ENCODE data around the gene CNDP1. TPM values are rescaled to one million over a fixed set of nuclear protein-coding genes. Genes with fewer than 3 reads are reported as not detected.
"Not testable (repeated sequence)": the region's sequence is repeated elsewhere in the genome, so short reads cannot be mapped to it uniquely, and the experiment has no call there.

CNDP1 gene
- total RNA-seq, 2 experiments from 2014 or later: not detected

DNA sequence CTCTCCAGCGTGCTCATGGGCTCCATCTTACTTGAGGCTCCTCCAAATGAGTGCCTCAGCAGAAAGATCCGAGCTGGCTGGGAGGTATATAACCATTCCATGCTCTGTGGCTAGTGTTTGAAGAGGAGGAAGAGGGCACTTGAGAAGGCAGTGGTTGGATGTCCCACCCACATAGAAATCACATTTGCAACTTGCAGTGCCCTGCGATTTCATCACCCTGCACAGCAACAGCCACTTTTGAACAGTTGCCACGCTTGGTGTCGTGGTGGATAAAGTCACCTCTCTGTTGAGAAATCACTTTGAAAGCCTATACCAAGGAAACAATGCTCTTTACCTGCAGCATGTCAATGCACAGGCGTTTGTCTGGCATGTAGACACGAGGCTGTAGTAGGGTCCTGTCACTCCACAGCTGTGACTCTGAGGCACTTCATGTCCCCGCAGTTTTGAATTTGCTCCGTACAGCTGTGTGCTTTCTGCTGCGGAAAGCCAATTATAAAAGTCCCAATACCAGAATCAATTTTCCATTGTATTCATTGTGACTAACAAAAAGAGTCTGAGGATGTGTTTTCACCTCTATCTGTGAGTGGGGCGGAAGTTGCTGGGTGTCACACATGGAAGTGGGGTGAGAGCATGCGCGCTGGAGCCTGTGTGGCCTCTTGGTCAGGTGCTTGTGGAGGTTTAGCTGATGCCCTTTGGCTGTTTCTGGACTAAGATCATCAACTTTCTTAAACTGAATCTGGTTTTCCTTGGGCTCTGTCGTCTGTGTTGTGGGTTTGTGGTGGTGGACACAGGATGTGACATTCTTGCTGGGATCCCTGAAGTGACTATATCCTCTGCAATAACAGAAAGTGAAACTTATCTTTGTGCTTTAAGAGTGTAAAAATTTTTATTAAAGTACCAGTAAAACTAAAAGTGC lies 35.3 kb upstream of the CNDP1 start:
- H3K27ac Mint-ChIP-seq: peak overlapping the region; percentile 99
- no peaks in the 10 kb centered on the region for H3K27me3 Mint-ChIP-seq
- DNase-seq (peak; percentile 91), ATAC-seq (peak; percentile 61)
- peaks cover 51% of the 10 kb centered on the region for H3K4me1 Mint-ChIP-seq (ENCODE audit: low read depth)
- intact Hi-C loops (cut with micrococcal nuclease): loop anchor here (5.0 to 10.0 kb wide), 5 partner anchors 53 to 708 kb away; partner anchors contain the start of genes FBXO15, PTGR3, TIMM21 and ZNF407
- ChIA-PET POLR2A (interaction anchor here (1.0 to 1.6 kb wide), 3 partner anchors 13 to 152 kb away, joined by 3 to 5 read pairs (median 4); no protein-coding TSS in a partner anchor), CTCF (interaction anchor here (1.2 to 11.5 kb wide), 5 partner anchors 53 to 189 kb away, joined by 4 to 198 read pairs (median 5); partner anchors contain the start of gene ZNF407)
- TF ChIP-seq, protein P1, sequence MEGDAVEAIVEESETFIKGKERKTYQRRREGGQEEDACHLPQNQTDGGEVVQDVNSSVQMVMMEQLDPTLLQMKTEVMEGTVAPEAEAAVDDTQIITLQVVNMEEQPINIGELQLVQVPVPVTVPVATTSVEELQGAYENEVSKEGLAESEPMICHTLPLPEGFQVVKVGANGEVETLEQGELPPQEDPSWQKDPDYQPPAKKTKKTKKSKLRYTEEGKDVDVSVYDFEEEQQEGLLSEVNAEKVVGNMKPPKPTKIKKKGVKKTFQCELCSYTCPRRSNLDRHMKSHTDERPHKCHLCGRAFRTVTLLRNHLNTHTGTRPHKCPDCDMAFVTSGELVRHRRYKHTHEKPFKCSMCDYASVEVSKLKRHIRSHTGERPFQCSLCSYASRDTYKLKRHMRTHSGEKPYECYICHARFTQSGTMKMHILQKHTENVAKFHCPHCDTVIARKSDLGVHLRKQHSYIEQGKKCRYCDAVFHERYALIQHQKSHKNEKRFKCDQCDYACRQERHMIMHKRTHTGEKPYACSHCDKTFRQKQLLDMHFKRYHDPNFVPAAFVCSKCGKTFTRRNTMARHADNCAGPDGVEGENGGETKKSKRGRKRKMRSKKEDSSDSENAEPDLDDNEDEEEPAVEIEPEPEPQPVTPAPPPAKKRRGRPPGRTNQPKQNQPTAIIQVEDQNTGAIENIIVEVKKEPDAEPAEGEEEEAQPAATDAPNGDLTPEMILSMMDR (IDR thresholded peaks at IDR 0.05): no peak
- H3K4me3 Mint-ChIP-seq: peak overlapping the region; percentile 85
- peaks cover 50% of the 10 kb centered on the region for H3K36me3 Mint-ChIP-seq (ENCODE audit: low read depth)
- H3K9me3 Mint-ChIP-seq: no peaks in the 10 kb centered on the region

DNA sequence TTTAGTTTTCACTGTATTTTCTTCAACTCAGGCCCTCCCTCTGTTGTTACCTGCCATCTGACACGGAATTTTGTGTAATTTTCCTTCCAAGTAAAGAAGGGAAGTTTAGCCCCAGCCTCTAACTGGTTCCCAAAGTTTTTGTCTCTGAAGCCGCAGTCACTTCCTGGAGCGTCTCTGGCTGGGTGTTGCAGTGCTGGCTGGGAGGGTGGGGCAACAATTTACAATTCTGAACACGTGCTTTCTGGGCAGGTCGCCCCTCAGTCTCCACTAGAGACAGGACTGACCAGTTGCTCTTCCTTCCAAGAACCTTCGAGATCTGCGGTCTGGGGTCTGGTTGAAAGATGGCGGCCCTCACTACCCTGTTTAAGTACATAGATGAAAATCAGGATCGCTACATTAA lies 34.7 kb upstream of the CNDP1 start:
- Mint-ChIP-seq H3K36me3 (ENCODE audit: low read depth) (peaks cover 50% of the 10 kb centered on the region), H3K27ac (peak overlapping the region; percentile 99), H3K9me3 (no peaks in the 10 kb centered on the region), H3K4me1 (ENCODE audit: low read depth) (peaks cover 50% of the 10 kb centered on the region), H3K27me3 (no peaks in the 10 kb centered on the region), H3K4me3 (peak overlapping the region; percentile 85)
- intact Hi-C loops (cut with micrococcal nuclease): loop anchor here (5.0 to 10.0 kb wide), 5 partner anchors 53 to 708 kb away; partner anchors contain the start of genes FBXO15, PTGR3, TIMM21 and ZNF407
- ChIA-PET CTCF (interaction anchor here (1.2 to 2.0 kb wide), 2 partner anchors 130 to 189 kb away, joined by 4 to 5 read pairs; no protein-coding TSS in a partner anchor), POLR2A (interaction anchor here (0.9 to 1.0 kb wide), 3 partner anchors 19 to 152 kb away, joined by 3 to 4 read pairs (median 3); no protein-coding TSS in a partner anchor)
- TF ChIP-seq, protein P1 (IDR thresholded peaks at IDR 0.05): no peak
- peak; percentile 64 for DNase-seq
- peak; percentile 14 for ATAC-seq

DNA sequence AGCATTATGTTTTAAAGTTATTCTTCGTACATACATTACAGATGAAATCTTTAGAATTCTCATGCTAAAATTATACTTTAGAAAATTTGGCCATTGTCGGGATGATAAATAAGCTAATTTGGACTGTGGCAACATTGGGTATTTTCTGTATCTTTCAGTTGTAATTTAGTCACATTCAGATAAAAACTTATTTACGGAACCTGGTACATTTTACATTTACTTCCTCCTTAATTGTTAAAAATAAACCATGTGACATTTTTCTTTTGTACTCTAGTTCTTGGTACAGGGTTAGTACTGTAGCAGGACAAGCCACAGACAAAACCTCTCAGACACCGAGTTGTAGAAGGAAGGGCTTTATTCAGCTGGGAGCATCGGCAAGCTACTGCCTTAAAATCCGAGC lies 33.9 kb upstream of the CNDP1 start:
- CTCF ChIA-PET: interaction anchor here (1.2 kb wide), 1 partner anchor 131 kb away, joined by 4 read pairs; no protein-coding TSS in a partner anchor
- no peaks in the 10 kb centered on the region for H3K27me3 Mint-ChIP-seq
- H3K4me1 Mint-ChIP-seq (ENCODE audit: low read depth): peaks cover 51% of the 10 kb centered on the region
- H3K36me3 Mint-ChIP-seq (ENCODE audit: low read depth): peaks cover 51% of the 10 kb centered on the region
- peak overlapping the region; percentile 99 for H3K27ac Mint-ChIP-seq
- no peaks in the 10 kb centered on the region for H3K9me3 Mint-ChIP-seq
- DNase-seq: no peak
- no peak for ATAC-seq
- POLR2A ChIA-PET: interaction anchor here (0.9 kb wide), 2 partner anchors 16 to 19 kb away, joined by 3 read pairs; no protein-coding TSS in a partner anchor
- intact Hi-C loops (cut with micrococcal nuclease): no loop called here
- peak overlapping the region; percentile 61 for H3K4me3 Mint-ChIP-seq
- TF ChIP-seq, protein P1 (IDR thresholded peaks at IDR 0.05): no peak

DNA sequence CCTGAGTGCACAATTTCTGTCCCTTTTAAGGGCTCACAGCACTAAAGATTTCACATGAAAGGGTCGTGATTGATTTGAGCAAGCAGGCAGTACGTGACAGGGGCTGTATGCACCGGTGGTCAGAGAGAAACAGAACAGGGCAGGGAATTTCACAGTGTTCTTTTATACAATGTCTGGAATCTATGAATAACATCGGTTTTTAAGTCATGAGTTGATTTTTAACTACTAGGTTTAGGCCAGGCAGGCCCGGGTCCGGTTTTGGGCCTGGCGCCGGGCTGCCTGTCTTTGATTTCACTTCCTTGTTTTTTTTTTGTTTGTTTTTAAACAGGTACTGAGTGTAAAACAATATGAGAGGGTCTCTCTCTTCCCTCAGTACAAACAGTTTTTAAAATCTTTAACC lies 33.5 kb upstream of the CNDP1 start:
- Mint-ChIP-seq H3K36me3 (ENCODE audit: low read depth) (peaks cover 55% of the 10 kb centered on the region), H3K4me1 (ENCODE audit: low read depth) (peaks cover 50% of the 10 kb centered on the region), H3K4me3 (peak overlapping the region; percentile 61), H3K27ac (peak overlapping the region; percentile 99)
- POLR2A ChIA-PET: interaction anchor here (0.9 kb wide), 1 partner anchor 16 kb away, joined by 3 read pairs; no protein-coding TSS in a partner anchor
- DNase-seq; CTCF ChIA-PET; H3K27me3 Mint-ChIP-seq; intact Hi-C loops (cut with micrococcal nuclease); ATAC-seq; H3K9me3 Mint-ChIP-seq: not testable (repeated sequence)

DNA sequence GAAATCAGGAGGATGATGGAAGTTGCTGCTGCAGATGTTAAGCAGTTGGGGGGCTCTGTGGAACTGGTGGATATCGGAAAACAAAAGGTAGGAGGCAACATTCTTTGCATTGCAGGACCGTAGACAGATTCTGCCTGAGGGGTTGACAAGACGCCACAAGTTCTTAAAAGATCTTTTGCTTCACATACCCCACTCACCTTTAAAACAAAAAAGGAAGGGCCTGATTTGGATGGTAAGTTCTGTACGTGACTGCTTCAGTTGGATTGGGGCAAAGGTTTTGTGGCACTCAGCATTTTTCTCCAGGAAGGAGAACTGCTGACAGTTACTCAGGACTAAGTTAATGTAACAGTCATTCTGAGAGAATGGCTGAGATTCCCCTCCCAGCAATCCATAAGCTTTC lies 32.9 kb upstream of the CNDP1 start:
- Mint-ChIP-seq H3K27me3 (no peaks in the 10 kb centered on the region), H3K4me3 (no peak overlapping the region), H3K4me1 (ENCODE audit: low read depth) (peaks cover 50% of the 10 kb centered on the region), H3K36me3 (ENCODE audit: low read depth) (peaks cover 56% of the 10 kb centered on the region), H3K9me3 (no peaks in the 10 kb centered on the region), H3K27ac (peak overlapping the region; percentile 99)
- ATAC-seq (no peak), DNase-seq (no peak)
- intact Hi-C loops (cut with micrococcal nuclease): no loop called here
- TF ChIP-seq, protein P1 (IDR thresholded peaks at IDR 0.05): no peak
- POLR2A ChIA-PET: no interaction called here
- CTCF ChIA-PET: no interaction called here
